HepG2 (cell line): ENCODE data around the gene CDA. TPM values are rescaled to one million over a fixed set of nuclear protein-coding genes. Genes with fewer than 3 reads are reported as not detected.
A peak's percentile ranks its signal among the peaks of the same experiment; 100 is the strongest.

ENCODE experiments used
- ATAC-seq: fragments of 200-7000 bp; cut with Tn5 transposase; 3 replicates; pipeline ENCODE4 v1.9.1; 2020; ENCODE audit warnings: mild to moderate bottlenecking, moderate library complexity
- BruUV-seq: library from RNA; stranded (reverse); fragments of 400-500 nt; replicated peaks from 2 replicates; lab custom pipeline; 2021; lab: Mats Ljungman, UMichigan
- CTCF ChIA-PET: fragments of 300-600 bp; formaldehyde crosslinking; extraction: SDS; loops from one replicate; lab custom pipeline; 2021; ENCODE audit warnings: low total read pairs, inconsistent platforms, low intra/inter-chr PET ratio; lab: Yijun Ruan, JAX
- POLR2A ChIA-PET: fragments of 350-600 bp; sonication (Branson Sonifier 250); formaldehyde crosslinking; loops from one replicate; lab custom pipeline; 2020; ENCODE audit warnings: antibody characterized with exemption, inconsistent platforms; lab: Yijun Ruan, JAX
- DNase-seq: peaks from one replicate; pipeline ENCODE4 v3.0.0-alpha.2; 2015; ENCODE audit warnings: low spot score
- FAIRE-seq: peaks from 3 replicates; lab custom pipeline; 2011; peaks lifted over from hg19 to GRCh38; lab: Jason Lieb, UNC
- H2AFZ ChIP-seq: one replicate; pipeline ENCODE4 v1.6.1; 2011; ENCODE audit warnings: low read length, inconsistent platforms
- H3K27ac ChIP-seq: fragments of 300-600 bp; 3 replicates; pipeline ENCODE4 v1.8.0; 2011; ENCODE audit warnings: mixed run types, mild to moderate bottlenecking, mixed read lengths, low read length, inconsistent platforms; ENCODE audit not compliant: insufficient read depth; ENCODE audit errors: extremely low read length
- H3K27me3 ChIP-seq, 2 experiments: fragments of 200-600 bp in 1 of 2; 2 replicates in 1 of 2; 3 replicates in 1 of 2; pipeline versions ENCODE4 v1.6.0 to v1.8.0; 2011; ENCODE audit warnings: low read length in 2 of 2, mild to moderate bottlenecking in 2 of 2, moderate library complexity in 2 of 2, inconsistent platforms in 1 of 2; ENCODE audit not compliant: insufficient read depth in 2 of 2, control insufficient read depth in 1 of 2
- H3K36me3 ChIP-seq, 2 experiments: fragments of 200-600 bp in 1 of 2; replicated peaks in 1 of 2; 2 replicates in 1 of 2; 3 replicates in 1 of 2; pipeline versions ENCODE4 v1.5.1 to v1.8.0; 2011; ENCODE audit warnings: low read length in 2 of 2, inconsistent platforms in 1 of 2; ENCODE audit not compliant: insufficient read depth in 2 of 2, control insufficient read depth in 1 of 2
- H3K4me1 ChIP-seq: 2 replicates; pipeline ENCODE4 v1.5.1; 2012; ENCODE audit warnings: low read length, inconsistent platforms; ENCODE audit not compliant: insufficient read depth
- H3K4me2 ChIP-seq: 2 replicates; pipeline ENCODE4 v1.6.0; 2011; ENCODE audit warnings: low read depth, low read length, inconsistent platforms
- H3K4me3 ChIP-seq, 3 experiments: fragments of 200-600 bp in 1 of 3; sonication (generic), shearing (Covaris generic) in 1 of 3; replicated peaks in 1 of 3; 2 replicates each; pipeline ENCODE4 v1.5.1; 2011 to 2016; ENCODE audit warnings: low read length in 3 of 3, inconsistent platforms in 2 of 3, low read depth in 2 of 3, mild to moderate bottlenecking in 2 of 3, control low read depth in 1 of 3, mixed read lengths in 1 of 3; ENCODE audit not compliant: insufficient read depth in 1 of 3
- H3K79me2 ChIP-seq: one replicate; pipeline ENCODE4 v1.6.1; 2011; ENCODE audit warnings: low read length, inconsistent platforms; ENCODE audit not compliant: insufficient read depth
- H3K9ac ChIP-seq: 2 replicates; pipeline ENCODE4 v1.6.0; 2011; ENCODE audit warnings: mild to moderate bottlenecking, low read depth, low read length, inconsistent platforms; ENCODE audit not compliant: insufficient read depth
- H3K9me3 ChIP-seq: 2 replicates; pipeline ENCODE4 v1.5.1; 2012; ENCODE audit warnings: mild to moderate bottlenecking, low read length
- H4K20me1 ChIP-seq: 2 replicates; pipeline ENCODE4 v1.6.0; 2011; ENCODE audit warnings: inconsistent platforms, mild to moderate bottlenecking, low read length, moderate library complexity; ENCODE audit not compliant: insufficient read depth
- CCDC6 ChIP-seq: sonication (generic); formaldehyde crosslinking; IDR thresholded peaks from 2 replicates; pipeline ENCODE4 v1.8.1; 2022; ENCODE audit warnings: mild to moderate bottlenecking, missing genetic modification reagents, moderate library complexity
- PCBP2 ChIP-seq: fragments of 200-400 bp; formaldehyde crosslinking; optimal IDR thresholded peaks from 2 replicates; pipeline ENCODE3; 2018; ENCODE audit warnings: low read length, low read depth; ENCODE audit not compliant: poor library complexity, severe bottlenecking
- TMF1 ChIP-seq: sonication (generic); formaldehyde crosslinking; IDR thresholded peaks from 2 replicates; pipeline ENCODE4 v1.8.1; 2022; ENCODE audit warnings: low read depth, missing genetic modification reagents
- ZNF331 ChIP-seq: sonication (generic); formaldehyde crosslinking; IDR thresholded peaks from 2 replicates; pipeline ENCODE4 v1.4.0; 2020; ENCODE audit warnings: missing genetic modification reagents
- ZNF639 ChIP-seq: conservative IDR thresholded peaks from 2 replicates; pipeline ENCODE4 v1.6.1; 2018; ENCODE audit warnings: missing genetic modification reagents
- WGBS: methylation state at CpG from one replicate; pipeline ENCODE4 v1.1.6; 2017; ENCODE audit warnings: low lambda C conversion rate; 5-methylcytosine and 5-hydroxymethylcytosine counted together
- in situ Hi-C: cut with HindIII; loops from 2 replicates; pipeline ENCODE4 v1.10.0; 2017; ENCODE audit warnings: low pct_unique_long_range_greater_than_20kb; ENCODE audit not compliant: extremely low pct_ligation_motif_present
- intact Hi-C: fragments of 100-400 bp; cut with micrococcal nuclease; formaldehyde crosslinking; loops from one replicate; pipeline ENCODE4 v1.10.0; 2022; ENCODE audit not compliant: unreplicated experiment
- polyA plus RNA-seq, 8 experiments: library from polyadenylated mRNA; depleted of rRNA in 3 of 8; stranded (reverse) in 7 of 8; unstranded in 1 of 8; fragments of >200 nt; fragmentation: Illumina TruSeq in 4 of 8; extraction: Trizol in 4 of 8; gene quantifications; 2 replicates each; pipeline versions ENCODE4 v1.2.1 to v1.2.3, GENCODE V29; 2011 to 2016; ENCODE audit warnings: low read depth in 4 of 8, missing spikeins in 1 of 8, mixed read lengths in 1 of 8; ENCODE audit not compliant: insufficient read depth in 1 of 8
- total RNA-seq, 5 experiments: library from RNA; depleted of rRNA; stranded (reverse); fragments of >200 nt; fragmentation: Illumina TruSeq; extraction: Trizol; gene quantifications; 2 replicates each; pipeline ENCODE4 v1.2.3, GENCODE V29; 2016; ENCODE audit warnings: low read depth in 1 of 5

Gene CDA
- total and polyA plus RNA-seq, 2 of the 13 experiments (the other 11 are each of a cell fraction or from before 2014, with no cell fraction given): 0.66 to 2.1 TPM

- Histone ChIP-seq H3K27me3 (0 out of 5 replicates have a peak, but pooled peaks cover 0 to 1% of the 10 kb centered on the region in 2 experiments), H3K9ac (no peak overlapping the region), H3K36me3 (no peaks in the 10 kb centered on the region), H3K4me3 (no peak overlapping the region), H3K79me2 (no peaks in the 10 kb centered on the region), H3K4me2 (no peak overlapping the region), H4K20me1 (no peaks in the 10 kb centered on the region), H3K9me3 (peaks cover 4% of the 10 kb centered on the region; the same call in 1 of the 2 replicates), H3K27ac (no peak overlapping the region), H3K4me1 (peaks cover 7% of the 10 kb centered on the region; the same call in 1 of the 2 replicates), H2AFZ (no peak overlapping the region)
- no peak for FAIRE-seq
- no peak for DNase-seq
- TF ChIP-seq TMF1 (CRISPR knock-in tag) (no peak), ZNF331 (CRISPR knock-in tag) (peak; percentile 99), CCDC6 (CRISPR knock-in tag) (no peak)
- 36% methylated on average over 4 of the region's 5 CpGs for WGBS
- BruUV-seq: no TSS peak
- intact Hi-C loops (loop anchor here (5.0 kb wide), 1 partner anchor 49 kb away; no protein-coding TSS in a partner anchor), in situ Hi-C loops (no loop called here)
- CTCF ChIA-PET: no interaction called here
- POLR2A ChIA-PET: no interaction called here
- ATAC-seq: no peak
Observed at GRCh38 chr1:20571427-20571826, 17.5 kb upstream of the CDA start.

GRCh38 chr1:20573987-20574386 lies 14.9 kb upstream of the CDA start:
- Histone ChIP-seq H3K4me3 (no peak overlapping the region), H3K27ac (no peak overlapping the region), H3K4me2 (no peak overlapping the region), H3K9me3 (peaks cover 4% of the 10 kb centered on the region; the same call in 1 of the 2 replicates), H3K9ac (no peak overlapping the region), H3K79me2 (no peaks in the 10 kb centered on the region), H2AFZ (no peak overlapping the region), H3K27me3 (no peaks in the 10 kb centered on the region; a peak in 1 of 5 replicates), H4K20me1 (no peaks in the 10 kb centered on the region), H3K4me1 (peaks cover 7% of the 10 kb centered on the region; the same call in 1 of the 2 replicates), H3K36me3 (no peaks in the 10 kb centered on the region)
- no peak for DNase-seq
- peak; percentile 57 for TF ChIP-seq PCBP2
- no peak for TF ChIP-seq ZNF639 (CRISPR knock-in tag)
- in situ Hi-C loops: no loop called here
- FAIRE-seq: no peak
- CTCF ChIA-PET: no interaction called here
- no peak for ATAC-seq
- WGBS: 6% methylated on average over 1 of the region's 1 CpG
- POLR2A ChIA-PET: no interaction called here
- no TSS peak for BruUV-seq
- intact Hi-C loops: loop anchor here (2.0 to 5.0 kb wide), 2 partner anchors 52 to 59 kb away; partner anchors contain the start of gene PINK1
